Fibroblast of skin of abdomen (primary cell): ENCODE measurements around the gene PLAAT5. TPM values are rescaled to one million over a fixed set of nuclear protein-coding genes. Genes with fewer than 3 reads are reported as not detected.
A peak's percentile ranks its signal among the peaks of the same experiment; 100 is the strongest.
"Not testable (repeated sequence)": the region's sequence is repeated elsewhere in the genome, so short reads cannot be mapped to it uniquely, and the experiment has no call there.

Source experiments
- DNase-seq: peaks from one replicate; pipeline ENCODE4 v3.0.0-alpha.2; 2013
- polyA plus RNA-seq, 2 experiments: library from polyadenylated mRNA; unstranded; fragments of 120-200 nt; gene quantifications; one replicate each; pipeline ENCODE4 v1.2.1, GENCODE V29; 2013; ENCODE audit not compliant: insufficient read length in 2 of 2

Gene PLAAT5, protein sequence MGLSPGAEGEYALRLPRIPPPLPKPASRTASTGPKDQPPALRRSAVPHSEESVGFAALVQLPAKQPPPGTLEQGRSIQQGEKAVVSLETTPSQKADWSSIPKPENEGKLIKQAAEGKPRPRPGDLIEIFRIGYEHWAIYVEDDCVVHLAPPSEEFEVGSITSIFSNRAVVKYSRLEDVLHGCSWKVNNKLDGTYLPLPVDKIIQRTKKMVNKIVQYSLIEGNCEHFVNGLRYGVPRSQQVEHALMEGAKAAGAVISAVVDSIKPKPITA
- polyA plus RNA-seq (2013, experiment 1 of 2; ENCODE audit: insufficient read length) = not detected
- not detected for polyA plus RNA-seq (2013, experiment 2 of 2; ENCODE audit: insufficient read length)

DNA sequence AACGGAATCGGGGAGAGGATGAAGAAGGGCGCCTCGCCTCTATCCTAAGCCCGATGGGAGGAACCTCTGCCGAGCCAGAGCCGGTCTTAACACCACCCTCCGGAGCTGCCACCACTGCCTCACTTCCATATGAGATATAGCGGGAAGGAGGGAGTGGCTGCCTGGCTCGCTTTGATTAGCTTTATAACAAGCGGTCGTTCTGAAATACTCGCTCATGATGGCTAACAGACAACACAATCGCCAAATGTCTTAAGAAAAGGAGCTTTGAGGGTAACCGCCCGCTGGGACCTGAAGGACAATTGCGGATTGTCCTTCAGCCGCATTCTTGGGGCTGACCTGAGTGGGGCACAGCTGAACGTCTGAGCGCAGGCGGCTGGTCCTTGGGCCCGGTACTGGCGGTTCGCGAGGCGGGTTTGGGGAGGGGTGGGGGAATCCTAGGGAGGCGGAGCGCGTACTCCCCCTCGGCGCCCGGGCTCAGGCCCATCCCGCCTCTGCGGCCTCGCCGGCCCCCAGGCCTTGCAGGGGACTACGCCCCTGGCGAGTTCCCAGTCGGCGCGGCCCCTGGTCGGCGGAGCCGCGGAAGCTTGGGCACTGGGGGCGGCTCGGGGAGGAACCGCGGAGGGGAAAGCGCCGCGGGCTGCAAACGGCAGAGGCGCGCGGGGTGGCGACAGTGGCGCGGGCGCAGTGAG is at the start of gene PLAAT5:
Gene PLAAT5, minus strand, starts transcription at position 617 of the 689 bp plus-strand sequence. Its CDS starts 133 bp downstream, at position 484.
- DNase-seq = no peak

DNA sequence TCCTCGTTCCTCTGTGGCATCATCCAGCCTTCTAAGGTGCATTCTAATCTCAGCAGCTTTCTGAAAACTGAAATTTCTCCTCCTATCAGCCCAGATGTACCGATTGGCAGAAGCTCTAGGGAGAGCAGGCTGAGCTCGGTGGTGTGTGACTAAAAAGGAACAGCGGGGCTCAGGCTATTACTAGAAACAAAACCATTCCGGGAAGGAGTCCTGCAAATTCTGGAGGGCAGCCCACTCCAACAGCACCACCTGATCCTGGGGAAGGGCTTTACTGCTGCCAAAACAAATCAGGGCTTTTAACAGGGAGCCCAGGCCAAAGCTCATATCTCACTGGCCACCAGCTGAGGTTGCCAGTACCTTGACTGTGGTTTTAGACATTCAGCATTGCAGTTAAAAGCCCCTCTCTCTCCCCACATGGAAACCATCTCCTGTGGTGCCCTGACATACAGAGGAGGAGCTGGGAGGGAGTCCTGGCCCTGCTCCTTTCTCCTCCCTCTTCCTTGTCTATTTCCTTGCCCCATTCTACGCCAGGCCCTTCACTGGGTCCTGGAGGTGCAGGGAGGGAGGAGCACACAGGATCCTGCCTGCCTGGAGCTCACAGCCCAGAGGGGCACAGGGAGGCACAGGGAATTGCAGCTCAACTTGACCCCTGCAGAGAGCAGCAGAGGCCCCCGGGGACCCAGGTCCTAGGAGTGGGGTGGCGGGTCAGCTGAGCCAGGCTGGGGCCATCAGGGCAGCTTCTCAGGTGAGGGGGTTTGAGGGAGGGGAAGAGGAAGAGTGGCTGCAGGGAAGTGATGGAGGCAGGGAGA is 46.5 kb upstream of the PLAAT5 start:
- peak; percentile 59 for DNase-seq

DNA sequence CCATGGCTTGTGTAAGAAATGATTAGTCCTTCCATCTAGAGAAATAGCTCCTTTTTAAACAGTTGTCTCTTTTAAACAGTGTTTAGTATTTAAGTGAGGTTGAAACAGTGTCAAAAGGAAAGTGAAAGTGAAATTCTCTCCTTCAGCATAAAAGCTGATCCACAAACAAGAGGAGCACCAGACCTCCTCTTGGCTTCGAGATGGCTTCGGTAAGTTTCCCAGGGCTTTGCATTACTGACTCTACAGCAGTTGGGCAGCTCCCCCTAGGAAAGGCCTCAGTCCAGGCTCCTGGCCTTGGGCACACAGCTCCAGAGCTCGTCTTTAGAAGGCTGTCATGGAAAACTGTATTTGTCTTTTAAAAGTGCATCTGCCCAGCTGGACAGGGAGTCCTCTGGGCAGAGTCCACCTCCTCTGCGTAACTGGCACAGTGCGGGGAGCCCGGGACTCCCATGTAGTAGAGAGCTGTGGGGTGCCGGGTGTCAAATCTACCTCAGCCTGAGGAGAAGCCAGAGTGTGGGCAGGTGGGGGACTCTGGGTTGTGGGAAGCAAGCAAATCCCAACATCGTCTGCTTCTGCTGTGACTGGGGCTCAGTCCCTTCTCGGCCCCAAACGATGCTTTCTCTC is 45.8 kb upstream of the PLAAT5 start, which contains the start of gene PLAAT4:
Gene PLAAT4, plus strand, starts transcription at position 140 of the 624 bp plus-strand sequence. Its CDS starts 61 bp downstream, at position 201.
- peak; percentile 44 for DNase-seq

DNA sequence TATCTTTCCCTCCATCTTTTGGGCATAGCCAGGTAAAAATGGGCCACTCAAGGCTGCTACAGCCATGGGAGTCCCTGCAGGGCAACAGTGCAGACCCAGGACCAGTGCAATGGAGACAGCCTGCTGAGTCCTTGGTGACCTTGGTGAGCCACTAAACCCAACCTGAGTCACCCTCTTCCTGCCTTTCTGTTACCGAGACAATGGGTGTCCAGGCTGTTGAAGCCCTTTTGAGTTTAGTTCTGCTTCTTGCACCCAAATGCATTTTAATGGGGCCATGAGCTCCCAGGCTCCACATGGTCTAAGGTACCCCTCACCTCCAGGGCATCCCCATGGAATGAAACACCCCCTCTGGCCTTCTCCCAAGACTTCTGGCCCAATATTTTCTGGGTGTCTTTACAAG is 44.8 kb upstream of the PLAAT5 start:
- DNase-seq = no peak

DNA sequence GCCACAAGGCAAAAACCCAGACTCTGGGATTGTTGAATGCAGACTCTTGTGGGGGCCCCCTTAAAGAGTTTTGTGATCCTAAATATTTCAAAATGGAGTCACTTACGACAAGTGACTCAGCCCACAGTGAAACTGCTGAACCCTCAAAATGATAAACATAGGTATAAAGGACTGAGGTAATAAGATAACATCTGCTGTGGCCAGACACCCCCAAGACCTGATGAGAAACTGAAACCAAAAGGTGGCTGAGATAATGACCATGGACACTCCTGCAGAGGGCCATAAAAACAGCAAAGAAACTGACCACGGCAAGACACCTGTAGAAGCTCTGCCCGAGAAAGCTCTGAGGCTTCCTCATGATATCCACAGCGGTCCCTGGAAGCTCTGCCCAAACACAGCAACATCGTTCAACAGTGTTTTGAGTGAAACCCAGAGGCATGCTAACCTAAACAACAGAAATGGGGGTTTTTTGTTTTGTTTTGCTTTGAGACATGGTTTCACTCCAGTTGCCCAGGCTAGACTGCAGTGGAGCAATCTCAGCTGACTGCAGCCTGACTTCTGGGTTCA is 44.0 kb upstream of the PLAAT5 start:
- DNase-seq = no peak

DNA sequence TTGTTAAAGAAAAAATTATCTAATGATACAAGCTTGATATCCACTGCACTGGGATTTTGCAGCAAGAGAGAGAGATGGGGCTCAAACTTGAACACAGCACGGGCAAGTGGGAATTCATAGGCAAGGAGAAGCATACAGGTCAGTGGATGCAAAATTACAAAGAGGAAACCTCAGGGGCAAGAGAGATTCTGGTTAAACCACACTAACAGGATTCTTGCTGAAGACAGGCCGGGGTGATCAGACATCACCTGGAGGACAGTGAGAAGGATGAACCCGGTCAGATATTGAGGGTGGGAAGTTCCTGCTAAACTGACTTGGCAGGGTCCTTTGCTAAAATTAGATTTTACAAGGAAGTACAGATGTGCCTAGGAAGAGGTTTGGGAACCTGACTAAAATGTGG is 43.1 kb upstream of the PLAAT5 start:
- DNase-seq = no peak

DNA sequence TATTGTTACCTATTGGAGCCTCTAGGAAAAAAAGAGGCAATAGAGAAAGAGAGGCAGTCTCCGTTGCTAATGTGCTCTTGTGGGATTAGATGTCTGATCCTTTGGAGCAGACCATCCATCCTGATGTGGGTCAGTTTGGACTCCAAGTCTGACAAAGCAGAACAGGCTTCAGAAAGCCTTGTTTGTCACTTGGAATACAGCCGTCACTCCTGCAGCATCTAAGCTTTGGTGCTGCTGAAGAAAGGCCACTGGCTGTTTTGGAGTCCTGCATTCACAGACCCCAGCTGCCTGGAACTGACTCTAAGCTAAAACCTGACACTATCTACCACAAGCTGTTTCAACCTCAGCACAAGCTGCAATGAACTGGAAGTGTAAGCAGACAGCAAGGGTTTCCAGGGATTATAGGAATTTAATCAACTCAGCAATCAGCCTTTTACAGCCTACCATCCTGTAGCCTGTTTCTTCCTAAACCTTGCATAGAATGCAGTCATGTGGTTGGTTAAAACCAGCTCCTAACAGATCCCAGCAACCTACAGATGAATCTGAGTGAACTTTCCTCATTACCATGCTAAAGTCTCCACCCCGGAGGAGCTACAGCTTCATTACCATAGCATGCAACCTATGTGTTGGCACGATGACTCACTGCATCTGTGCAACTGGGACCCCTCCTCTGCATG is 42.0 kb upstream of the PLAAT5 start:
- no peak for DNase-seq

DNA sequence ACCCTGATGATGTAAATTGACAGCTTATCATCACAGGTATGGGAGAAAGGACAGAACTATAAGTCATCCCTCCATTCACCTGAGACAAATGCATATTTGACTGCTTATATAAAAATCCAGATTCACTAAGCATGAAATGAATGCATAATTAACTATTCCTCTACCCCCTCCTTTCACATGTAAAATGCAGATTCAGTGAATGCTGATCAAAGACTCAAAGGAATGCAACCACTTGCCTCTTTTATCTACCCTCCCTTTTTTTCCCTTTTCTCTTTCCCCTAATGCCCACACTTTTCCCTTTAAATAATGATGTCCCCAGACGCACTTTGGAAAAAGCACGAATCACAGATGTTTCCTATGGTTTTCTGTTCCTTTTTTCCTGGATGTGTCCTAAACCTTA is 41.1 kb upstream of the PLAAT5 start:
- no peak for DNase-seq

DNA sequence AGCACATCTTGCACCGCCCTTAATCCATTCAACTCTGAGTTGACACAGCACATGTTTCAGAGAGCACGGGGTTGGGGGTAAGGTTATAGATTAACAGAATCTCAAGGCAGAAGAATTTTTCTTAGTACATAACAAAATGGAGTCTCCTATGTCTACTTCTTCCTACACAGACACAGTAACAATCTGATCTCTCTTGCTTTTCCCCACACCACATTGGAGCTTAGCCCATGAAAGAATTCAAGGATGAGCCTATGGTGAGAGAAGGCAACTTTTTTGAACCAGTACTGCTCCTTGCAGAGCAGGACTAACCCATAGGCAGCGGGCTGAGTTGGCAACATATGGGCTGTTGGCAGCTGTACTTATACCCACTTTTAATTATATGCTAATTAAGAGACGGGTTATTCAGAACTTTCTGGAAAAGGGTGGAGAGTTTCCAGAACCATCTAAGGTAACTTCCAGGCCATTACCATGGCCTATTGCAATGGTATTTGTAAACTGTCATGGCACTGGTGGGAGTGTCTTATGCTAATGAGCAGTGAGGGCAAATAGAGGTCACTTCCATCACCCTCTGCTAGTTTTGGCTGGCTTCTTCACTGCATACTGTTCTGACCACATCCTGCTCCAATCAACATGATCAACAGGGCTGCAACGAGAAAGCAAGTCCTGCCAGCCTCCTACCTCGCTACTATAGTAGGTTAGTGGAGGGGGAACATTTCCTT is 40.3 kb upstream of the PLAAT5 start:
- DNase-seq = peak; percentile 80

DNA sequence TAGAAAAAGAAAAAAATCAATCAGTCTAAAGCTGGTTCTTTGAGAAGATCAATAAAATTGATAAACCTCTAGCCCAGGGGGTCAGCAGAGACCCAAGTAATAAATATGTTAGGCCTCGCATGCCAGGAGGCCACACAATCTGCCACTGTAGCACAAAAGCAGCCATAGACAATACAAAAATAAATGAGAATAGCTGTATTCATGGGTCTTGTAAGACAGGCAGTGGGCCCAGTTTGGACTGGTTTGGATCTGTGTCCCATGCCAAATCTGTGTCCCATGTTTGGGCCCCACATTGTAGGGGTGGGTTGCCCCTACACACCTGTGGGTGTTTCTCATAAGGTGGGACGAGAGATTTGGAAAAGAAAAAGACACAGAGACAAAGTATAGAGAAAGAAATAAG is 39.1 kb upstream of the PLAAT5 start:
- no peak for DNase-seq

DNA sequence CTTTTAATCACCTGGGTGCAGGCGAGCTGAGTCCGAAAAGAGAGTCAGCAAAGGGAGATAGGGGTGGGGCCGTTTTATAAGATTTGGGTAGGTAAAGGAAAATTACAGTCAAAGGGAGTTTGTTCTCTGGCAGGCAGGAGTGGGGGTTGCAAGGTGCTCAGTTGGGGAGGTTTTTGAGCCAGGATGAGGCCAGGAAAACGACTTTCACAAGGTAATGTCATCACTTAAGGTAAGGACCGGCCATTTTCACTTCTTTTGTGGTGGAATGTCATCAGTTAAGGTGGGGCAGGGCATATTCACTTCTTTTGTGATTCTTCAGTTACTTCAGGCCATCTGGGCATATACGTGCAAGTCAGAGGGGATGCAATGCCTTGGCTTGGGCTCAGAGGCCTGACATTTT is 38.4 kb upstream of the PLAAT5 start:
- DNase-seq = not testable (repeated sequence)

DNA sequence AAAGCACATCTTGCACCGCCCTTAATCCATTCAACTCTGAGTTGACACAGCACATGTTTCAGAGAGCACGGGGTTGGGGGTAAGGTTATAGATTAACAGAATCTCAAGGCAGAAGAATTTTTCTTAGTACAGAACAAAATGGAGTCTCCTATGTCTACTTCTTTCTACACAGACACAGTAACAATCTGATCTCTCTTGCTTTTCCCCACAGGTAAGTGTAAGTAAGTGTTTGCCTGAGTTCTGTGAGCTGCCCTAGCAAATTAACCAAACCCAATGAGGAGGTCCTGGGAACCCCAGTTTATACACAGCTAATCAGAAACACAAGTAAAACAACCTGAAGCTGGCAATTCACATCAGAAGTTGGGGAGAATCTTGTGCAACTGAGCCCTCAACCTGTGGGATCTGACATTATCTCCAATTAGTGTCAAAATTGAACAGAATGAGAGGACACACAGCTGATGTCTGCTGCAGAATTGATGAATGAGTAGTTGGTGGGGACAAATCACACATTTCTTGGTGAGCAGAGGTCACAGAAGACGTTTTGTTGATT is 37.8 kb upstream of the PLAAT5 start:
- not testable (repeated sequence) for DNase-seq

DNA sequence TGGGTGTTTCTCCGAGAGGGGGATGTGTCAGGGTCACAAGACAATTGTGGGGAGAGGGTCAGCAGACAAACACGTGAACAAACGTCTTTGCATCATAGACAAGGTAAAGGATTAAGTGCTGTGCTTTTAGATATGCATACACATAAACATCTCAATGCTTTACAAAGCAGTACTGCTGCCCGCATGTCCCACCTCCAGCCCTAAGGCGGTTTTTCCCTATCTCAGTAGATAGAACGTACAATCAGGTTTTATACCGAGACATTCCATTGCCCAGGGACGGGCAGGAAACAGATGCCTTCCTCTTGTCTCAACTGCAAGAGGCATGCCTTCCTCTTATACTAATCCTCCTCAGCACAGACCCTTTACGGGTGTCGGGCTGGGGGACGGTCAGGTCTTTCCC is 37.2 kb upstream of the PLAAT5 start:
- DNase-seq = not testable (repeated sequence)

DNA sequence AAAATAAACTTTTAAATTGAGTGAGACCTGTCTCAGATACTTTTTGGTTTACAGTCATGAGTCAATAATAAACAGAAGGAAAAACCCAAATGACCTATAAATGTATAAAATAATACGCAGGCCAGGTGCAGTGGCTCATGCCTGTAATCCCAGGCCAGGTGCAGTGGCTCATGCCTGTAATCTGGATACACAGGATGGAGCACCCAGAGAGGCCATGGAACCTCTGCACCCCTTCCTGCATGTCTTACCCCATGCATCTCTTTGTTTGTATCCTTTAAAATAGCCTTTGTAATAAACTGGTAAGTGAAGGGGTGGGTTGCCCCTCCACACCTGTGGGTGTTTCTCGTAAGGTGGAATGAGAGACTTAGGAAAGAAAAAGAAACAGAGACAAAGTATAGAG is 36.7 kb upstream of the PLAAT5 start:
- DNase-seq = no peak

DNA sequence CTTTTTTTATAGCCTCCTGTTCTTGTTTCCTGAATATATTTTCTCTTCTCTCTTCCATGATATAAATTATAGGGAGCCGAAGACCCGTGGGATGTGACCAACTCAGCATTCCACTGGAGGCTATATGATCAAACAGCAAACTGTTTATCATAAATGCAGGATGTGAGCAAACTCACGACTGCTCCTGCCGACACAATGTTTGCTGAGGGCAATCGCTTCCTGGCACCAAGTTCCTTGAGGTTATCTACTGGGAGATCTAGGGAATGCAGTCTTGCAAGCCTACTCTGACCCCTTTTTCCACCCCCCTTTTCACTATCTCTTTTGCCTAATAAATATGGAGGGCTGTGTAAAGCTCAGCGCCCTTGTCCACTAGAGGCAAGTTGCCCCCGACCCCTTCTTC is 32.2 kb upstream of the PLAAT5 start:
- no peak for DNase-seq

DNA sequence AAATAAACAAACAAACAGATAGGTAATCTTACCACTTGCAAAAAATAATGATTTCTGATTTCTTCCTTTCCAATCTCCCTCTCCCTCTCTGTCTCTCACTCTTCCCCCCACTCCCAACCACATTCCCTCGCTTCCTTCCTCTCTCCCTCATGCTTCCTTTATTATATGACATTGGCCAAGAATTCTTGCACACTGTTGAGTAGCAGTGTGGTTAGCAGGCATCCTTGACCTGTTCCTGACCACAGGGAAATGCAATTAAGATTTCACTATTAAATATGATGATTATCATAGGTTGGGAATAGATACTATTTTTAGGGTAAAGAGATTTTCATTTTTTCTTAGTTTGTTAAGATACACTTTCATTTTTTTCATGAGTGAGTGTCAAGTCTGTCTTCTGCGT is 30.9 kb upstream of the PLAAT5 start:
- peak; percentile 5 for DNase-seq

DNA sequence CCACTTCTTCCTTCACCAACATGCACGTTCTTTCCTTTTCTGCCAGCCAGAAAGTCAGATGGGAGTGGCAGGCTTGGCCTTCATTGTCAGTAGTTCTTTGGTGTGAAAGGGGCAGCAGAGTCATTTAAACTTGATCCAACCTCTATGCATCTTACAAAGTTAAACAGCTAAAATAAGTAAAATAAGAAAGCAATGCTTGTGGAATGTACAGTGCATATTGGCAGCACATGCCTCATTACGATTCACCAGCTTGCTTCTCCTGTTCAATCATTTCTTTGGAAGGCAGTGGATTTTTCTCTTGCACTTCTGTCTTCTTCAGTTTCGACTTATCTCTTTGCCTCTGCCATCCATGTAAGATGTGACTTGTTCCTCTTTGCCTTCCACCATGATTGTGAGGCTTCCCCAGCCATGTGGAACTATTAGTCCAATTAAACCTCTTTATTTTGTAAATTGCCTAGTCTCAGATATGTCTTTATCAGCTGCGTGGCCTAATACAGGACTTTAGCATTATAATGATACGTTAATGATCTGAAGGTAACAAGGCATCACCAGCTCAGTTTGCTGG is 29.7 kb upstream of the PLAAT5 start:
- no peak for DNase-seq

DNA sequence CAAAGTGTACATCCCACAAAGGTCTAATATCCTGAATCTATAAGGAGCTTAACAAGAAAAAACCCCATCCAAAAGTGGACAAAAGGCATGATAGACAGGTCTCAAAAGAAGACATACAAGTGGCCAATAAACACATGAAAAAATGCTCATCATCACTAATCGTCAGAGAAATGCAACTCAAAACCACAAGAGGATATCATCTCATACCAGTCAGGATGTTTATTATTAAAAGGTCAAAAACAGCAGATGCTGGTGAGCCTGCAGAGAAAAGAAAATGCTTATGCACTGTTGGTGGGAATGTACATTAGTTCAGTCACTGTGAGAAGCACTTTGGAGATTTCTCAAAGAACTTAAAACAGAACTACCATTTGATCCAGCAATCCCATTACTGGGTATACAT is 27.6 kb upstream of the PLAAT5 start:
- peak; percentile 42 for DNase-seq

DNA sequence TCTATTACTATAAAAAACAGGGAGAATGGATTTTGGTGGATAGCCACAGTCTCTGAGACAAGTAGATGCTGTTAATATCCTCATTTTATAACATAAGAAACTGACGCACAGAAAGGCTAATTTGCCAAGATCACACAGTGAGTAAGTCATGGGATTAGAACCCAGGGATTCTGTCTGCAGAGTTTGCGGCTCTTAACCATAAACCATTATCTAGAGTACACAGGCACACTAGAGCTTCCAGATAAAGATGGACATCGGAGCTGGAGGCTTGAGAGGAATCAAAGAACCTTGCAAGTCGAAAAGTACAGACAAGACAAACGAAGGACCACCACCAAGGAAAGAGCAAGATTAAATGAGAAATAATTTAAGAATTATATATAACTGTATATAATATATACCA is 26.2 kb upstream of the PLAAT5 start:
- no peak for DNase-seq

DNA sequence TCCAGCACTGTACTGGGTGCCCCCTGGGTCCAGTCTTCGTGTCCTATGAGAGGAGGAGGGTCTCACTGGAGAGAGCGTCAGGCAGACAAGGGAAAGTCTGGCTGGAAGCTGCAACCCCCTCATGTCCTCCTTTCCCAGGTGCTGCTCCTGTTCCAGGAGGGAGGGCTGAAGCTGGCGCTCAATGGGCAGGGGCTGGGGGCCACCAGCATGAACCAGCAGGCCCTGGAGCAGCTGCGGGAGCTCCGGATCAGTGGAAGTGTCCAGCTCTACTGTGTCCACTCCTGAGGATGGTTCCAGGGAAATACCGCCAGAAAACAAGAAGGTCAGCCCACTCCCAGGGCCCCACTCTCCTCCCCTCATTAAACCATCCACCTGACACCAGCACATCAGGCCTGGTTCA is 25.1 kb upstream of the PLAAT5 start:
- no peak for DNase-seq
